Neural cell (in vitro differentiated cells): Measurements from ENCODE around the gene PCTP. TPM values are rescaled to one million over a fixed set of nuclear protein-coding genes. Genes with fewer than 3 reads are reported as not detected.

ENCODE experiments used
- H2AFZ ChIP-seq: fragments of 200-600, 300-800 bp; sonication (generic), shearing (Covaris generic); 2 replicates; pipeline ENCODE4 v1.6.0; 2014; ENCODE audit warnings: low read depth, mild to moderate bottlenecking, antibody characterized with exemption, low read length, moderate library complexity
- H3F3A ChIP-seq: fragments of 200-600 bp; shearing (Covaris generic); 2 replicates; pipeline ENCODE4 v1.6.1; 2016; ENCODE audit warnings: mild to moderate bottlenecking, moderate library complexity, mixed read lengths, antibody characterized with exemption, low read length; ENCODE audit not compliant: insufficient read depth, poor library complexity, severe bottlenecking
- H3K27ac ChIP-seq: fragments of 200-600, 300-800 bp; sonication (generic), shearing (Covaris generic); 2 replicates; pipeline ENCODE4 v1.5.1; 2014; ENCODE audit warnings: mild to moderate bottlenecking, low read length, moderate library complexity
- H3K27me3 ChIP-seq: fragments of 300-800, 200-600 bp; sonication (generic), shearing (Covaris generic); 2 replicates; pipeline ENCODE4 v1.6.0; 2014; ENCODE audit warnings: mild to moderate bottlenecking, low read depth, low read length, moderate library complexity; ENCODE audit not compliant: insufficient read depth
- H3K36me3 ChIP-seq: fragments of 300-800, 200-600 bp; sonication (generic), shearing (Covaris generic); 2 replicates; pipeline ENCODE4 v1.5.1; 2014; ENCODE audit warnings: mild to moderate bottlenecking, antibody characterized with exemption, low read length, moderate library complexity; ENCODE audit not compliant: insufficient read depth
- H3K4me2 ChIP-seq: fragments of 300-800, 200-600 bp; sonication (generic), shearing (Covaris generic); 2 replicates; pipeline ENCODE4 v1.6.0; 2014; ENCODE audit warnings: mild to moderate bottlenecking, low read length
- H3K4me3 ChIP-seq: fragments of 300-800, 200-600 bp; sonication (generic), shearing (Covaris generic); 2 replicates; pipeline ENCODE4 v1.5.1; 2014; ENCODE audit warnings: mild to moderate bottlenecking, low read length, moderate library complexity
- H3K79me2 ChIP-seq: fragments of 200-600 bp; shearing (Covaris generic); replicated peaks from 2 replicates; pipeline ENCODE4 v1.6.0; 2014; ENCODE audit warnings: mild to moderate bottlenecking, low read length, moderate library complexity; ENCODE audit not compliant: insufficient read depth
- H3K9ac ChIP-seq: fragments of 300-800, 200-600 bp; sonication (generic), shearing (Covaris generic); 2 replicates; pipeline ENCODE4 v1.6.1; 2016; ENCODE audit warnings: mild to moderate bottlenecking, low read length, mixed read lengths
- H3K9me2 ChIP-seq: fragments of 200-600 bp; shearing (Covaris generic); 2 replicates; pipeline ENCODE4 v1.6.1; 2016; ENCODE audit warnings: mild to moderate bottlenecking, low read length, mixed read lengths; ENCODE audit not compliant: insufficient read depth
- H3K9me3 ChIP-seq: fragments of 200-600, 300-800 bp; sonication (generic), shearing (Covaris generic); 2 replicates; pipeline ENCODE4 v1.6.1; 2016; ENCODE audit warnings: mild to moderate bottlenecking, mixed run types, low read length, moderate library complexity, mixed read lengths
- H4K20me1 ChIP-seq: fragments of 200-600 bp; shearing (Covaris generic); 2 replicates; pipeline ENCODE4 v1.6.1; 2016; ENCODE audit warnings: mild to moderate bottlenecking, mixed run types; ENCODE audit not compliant: insufficient read depth
- EP300 ChIP-seq: fragments of 450-650 bp; conservative IDR thresholded peaks from 2 replicates; pipeline ENCODE4 v1.6.1; 2014; ENCODE audit warnings: antibody characterized with exemption, mild to moderate bottlenecking, moderate library complexity; ENCODE audit not compliant: poor library complexity, severe bottlenecking
- EZH2 ChIP-seq: fragments of 200-600, 300-800 bp; shearing (Covaris generic), sonication (generic); IDR thresholded peaks from 2 replicates; pipeline ENCODE4 v1.6.1; 2014; ENCODE audit warnings: antibody characterized with exemption, low read length, borderline replicate concordance, mild to moderate bottlenecking; ENCODE audit not compliant: insufficient read depth, poor library complexity, severe bottlenecking
- MXI1 ChIP-seq: fragments of 450-650 bp; conservative IDR thresholded peaks from 2 replicates; pipeline ENCODE4 v1.6.1; 2014; ENCODE audit warnings: antibody characterized with exemption, mild to moderate bottlenecking; ENCODE audit not compliant: poor library complexity, severe bottlenecking
- POLR2AphosphoS5 ChIP-seq: IDR thresholded peaks from 2 replicates; pipeline ENCODE4 v1.6.1; 2012
- RAD21 ChIP-seq: fragments of 450-650 bp; conservative IDR thresholded peaks from 2 replicates; pipeline ENCODE4 v1.6.1; 2014; ENCODE audit warnings: antibody characterized with exemption, mild to moderate bottlenecking, moderate library complexity
- SMC3 ChIP-seq: fragments of 450-650 bp; conservative IDR thresholded peaks from 2 replicates; pipeline ENCODE4 v1.6.1; 2014; ENCODE audit warnings: antibody characterized with exemption, mild to moderate bottlenecking, moderate library complexity; ENCODE audit not compliant: poor library complexity
- TAF1 ChIP-seq: IDR thresholded peaks from 2 replicates; pipeline ENCODE4 v1.6.1; 2012; ENCODE audit warnings: low read depth
- polyA plus RNA-seq: library from polyadenylated mRNA; depleted of rRNA; stranded (reverse); fragments of >200 nt; gene quantifications from 2 replicates; pipeline ENCODE4 v1.2.3, GENCODE V29; 2014
- TF ChIP-seq, protein P1 (sequence below): IDR thresholded peaks from 2 replicates; pipeline ENCODE4 v1.6.1; 2012; ENCODE audit warnings: borderline replicate concordance
- TF ChIP-seq, protein P2 (sequence below): fragments of 450-650 bp; IDR thresholded peaks from 2 replicates; pipeline ENCODE4 v1.5.1; 2014; ENCODE audit warnings: antibody characterized with exemption, mild to moderate bottlenecking, moderate library complexity; ENCODE audit not compliant: poor library complexity, severe bottlenecking

PCTP gene
- polyA plus RNA-seq, 1 donor from 2014 or later: 3.9 TPM

DNA sequence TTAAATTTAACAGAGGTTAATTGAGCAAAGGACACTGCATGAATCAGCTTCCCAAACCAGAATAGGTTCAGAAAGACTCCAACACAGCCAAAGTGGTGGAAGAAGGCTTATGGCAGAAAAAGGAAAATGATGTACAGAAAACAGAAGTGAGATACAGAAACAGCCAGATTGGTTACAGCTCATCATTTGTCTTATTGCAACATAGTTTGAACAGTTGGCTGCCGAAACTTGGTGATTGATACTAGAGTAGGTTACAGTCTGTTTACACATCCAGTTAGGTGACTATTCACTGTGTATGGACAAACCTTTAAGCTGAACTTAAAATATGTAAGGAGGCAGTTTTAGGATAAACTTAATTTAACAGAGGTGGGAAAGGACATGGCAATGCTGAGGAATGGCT is 46.5 kb upstream of the PCTP start:
- Histone ChIP-seq H4K20me1 (no peaks in the 10 kb centered on the region), H3K36me3 (no peaks in the 10 kb centered on the region), H3K27me3 (no peaks in the 10 kb centered on the region), H3F3A (no peaks in the 10 kb centered on the region), H2AFZ (no peak overlapping the region), H3K9me2 (no peaks in the 10 kb centered on the region), H3K9ac (no peak overlapping the region), H3K79me2 (no peaks in the 10 kb centered on the region), H3K4me2 (no peak overlapping the region), H3K4me3 (no peak overlapping the region), H3K27ac (no peak overlapping the region), H3K9me3 (no peaks in the 10 kb centered on the region)
- TF ChIP-seq, protein P1, sequence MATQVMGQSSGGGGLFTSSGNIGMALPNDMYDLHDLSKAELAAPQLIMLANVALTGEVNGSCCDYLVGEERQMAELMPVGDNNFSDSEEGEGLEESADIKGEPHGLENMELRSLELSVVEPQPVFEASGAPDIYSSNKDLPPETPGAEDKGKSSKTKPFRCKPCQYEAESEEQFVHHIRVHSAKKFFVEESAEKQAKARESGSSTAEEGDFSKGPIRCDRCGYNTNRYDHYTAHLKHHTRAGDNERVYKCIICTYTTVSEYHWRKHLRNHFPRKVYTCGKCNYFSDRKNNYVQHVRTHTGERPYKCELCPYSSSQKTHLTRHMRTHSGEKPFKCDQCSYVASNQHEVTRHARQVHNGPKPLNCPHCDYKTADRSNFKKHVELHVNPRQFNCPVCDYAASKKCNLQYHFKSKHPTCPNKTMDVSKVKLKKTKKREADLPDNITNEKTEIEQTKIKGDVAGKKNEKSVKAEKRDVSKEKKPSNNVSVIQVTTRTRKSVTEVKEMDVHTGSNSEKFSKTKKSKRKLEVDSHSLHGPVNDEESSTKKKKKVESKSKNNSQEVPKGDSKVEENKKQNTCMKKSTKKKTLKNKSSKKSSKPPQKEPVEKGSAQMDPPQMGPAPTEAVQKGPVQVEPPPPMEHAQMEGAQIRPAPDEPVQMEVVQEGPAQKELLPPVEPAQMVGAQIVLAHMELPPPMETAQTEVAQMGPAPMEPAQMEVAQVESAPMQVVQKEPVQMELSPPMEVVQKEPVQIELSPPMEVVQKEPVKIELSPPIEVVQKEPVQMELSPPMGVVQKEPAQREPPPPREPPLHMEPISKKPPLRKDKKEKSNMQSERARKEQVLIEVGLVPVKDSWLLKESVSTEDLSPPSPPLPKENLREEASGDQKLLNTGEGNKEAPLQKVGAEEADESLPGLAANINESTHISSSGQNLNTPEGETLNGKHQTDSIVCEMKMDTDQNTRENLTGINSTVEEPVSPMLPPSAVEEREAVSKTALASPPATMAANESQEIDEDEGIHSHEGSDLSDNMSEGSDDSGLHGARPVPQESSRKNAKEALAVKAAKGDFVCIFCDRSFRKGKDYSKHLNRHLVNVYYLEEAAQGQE: no peak
- TF ChIP-seq RAD21 (no peak), TAF1 (no peak), POLR2AphosphoS5 (no peak), EZH2 (no peak), MXI1 (no peak), EP300 (no peak), SMC3 (no peak)
- TF ChIP-seq, protein P2, sequence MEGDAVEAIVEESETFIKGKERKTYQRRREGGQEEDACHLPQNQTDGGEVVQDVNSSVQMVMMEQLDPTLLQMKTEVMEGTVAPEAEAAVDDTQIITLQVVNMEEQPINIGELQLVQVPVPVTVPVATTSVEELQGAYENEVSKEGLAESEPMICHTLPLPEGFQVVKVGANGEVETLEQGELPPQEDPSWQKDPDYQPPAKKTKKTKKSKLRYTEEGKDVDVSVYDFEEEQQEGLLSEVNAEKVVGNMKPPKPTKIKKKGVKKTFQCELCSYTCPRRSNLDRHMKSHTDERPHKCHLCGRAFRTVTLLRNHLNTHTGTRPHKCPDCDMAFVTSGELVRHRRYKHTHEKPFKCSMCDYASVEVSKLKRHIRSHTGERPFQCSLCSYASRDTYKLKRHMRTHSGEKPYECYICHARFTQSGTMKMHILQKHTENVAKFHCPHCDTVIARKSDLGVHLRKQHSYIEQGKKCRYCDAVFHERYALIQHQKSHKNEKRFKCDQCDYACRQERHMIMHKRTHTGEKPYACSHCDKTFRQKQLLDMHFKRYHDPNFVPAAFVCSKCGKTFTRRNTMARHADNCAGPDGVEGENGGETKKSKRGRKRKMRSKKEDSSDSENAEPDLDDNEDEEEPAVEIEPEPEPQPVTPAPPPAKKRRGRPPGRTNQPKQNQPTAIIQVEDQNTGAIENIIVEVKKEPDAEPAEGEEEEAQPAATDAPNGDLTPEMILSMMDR: no peak

DNA sequence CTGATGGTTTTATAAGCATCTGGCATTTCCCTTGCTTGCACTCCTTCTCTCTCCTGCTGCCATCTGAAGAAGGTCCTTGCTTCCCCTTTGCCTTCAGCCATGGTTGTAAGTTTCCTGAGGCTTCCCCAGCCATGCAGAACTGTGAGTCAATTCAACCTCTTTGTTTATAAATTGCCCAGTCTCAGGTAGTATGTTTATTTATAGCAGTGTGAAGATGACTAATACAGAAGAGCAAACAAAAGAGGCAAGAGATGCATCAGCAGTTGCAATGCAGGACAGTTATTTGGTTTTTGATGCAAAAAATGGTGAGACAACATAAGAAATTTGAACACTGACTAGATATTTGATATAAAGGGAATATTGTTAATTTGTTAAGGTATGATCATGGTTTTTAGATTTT is 45.0 kb upstream of the PCTP start:
- no peak overlapping the region for H3K9ac ChIP-seq
- no peak overlapping the region for H3K4me2 ChIP-seq
- no peaks in the 10 kb centered on the region for H3K79me2 ChIP-seq
- H3K4me3 ChIP-seq: no peak overlapping the region
- no peak overlapping the region for H3K27ac ChIP-seq
- TF ChIP-seq EP300 (no peak), TAF1 (no peak), POLR2AphosphoS5 (no peak), EZH2 (no peak), RAD21 (no peak), MXI1 (no peak), SMC3 (no peak)
- TF ChIP-seq, protein P2: no peak
- TF ChIP-seq, protein P1: no peak
- H2AFZ ChIP-seq: no peak overlapping the region
- no peaks in the 10 kb centered on the region for H3F3A ChIP-seq
- H3K27me3 ChIP-seq: no peaks in the 10 kb centered on the region
- no peaks in the 10 kb centered on the region for H3K9me3 ChIP-seq
- no peaks in the 10 kb centered on the region for H3K9me2 ChIP-seq
- H3K36me3 ChIP-seq: no peaks in the 10 kb centered on the region
- H4K20me1 ChIP-seq: no peaks in the 10 kb centered on the region
